GM23338 (cell line): ENCODE measurements around the gene DIAPH1. TPM values are rescaled to one million over a fixed set of nuclear protein-coding genes. Genes with fewer than 3 reads are reported as not detected.
A peak's percentile ranks its signal among the peaks of the same experiment; 100 is the strongest.

Source experiments
- ATAC-seq: fragments of 200-7000 bp; cut with Tn5 transposase; 3 replicates; pipeline ENCODE4 v1.9.1; 2020
- DNase-seq: peaks from one replicate; pipeline ENCODE4 v3.0.0-alpha.2; 2015; ENCODE audit warnings: low spot score
- H2AFZ ChIP-seq: fragments of 200-600 bp; sonication (generic); 2 replicates; pipeline ENCODE4 v1.8.0; 2016; ENCODE audit warnings: antibody characterized with exemption, mild to moderate bottlenecking, moderate library complexity
- H3F3A ChIP-seq: fragments of 200-600 bp; sonication (generic); replicated peaks from 2 replicates; pipeline ENCODE4 v1.8.0; 2017; ENCODE audit warnings: antibody characterized with exemption, mixed run types, low read depth
- H3K27ac ChIP-seq: fragments of 200-600 bp; sonication (generic); 2 replicates; pipeline ENCODE4 v1.6.1; 2016; ENCODE audit warnings: low read depth
- H3K27me3 ChIP-seq: fragments of 200-600 bp; sonication (generic); 2 replicates; pipeline ENCODE4 v1.8.0; 2016; ENCODE audit warnings: mild to moderate bottlenecking, mixed run types, moderate library complexity; ENCODE audit not compliant: insufficient read depth
- H3K36me3 ChIP-seq: fragments of 200-600 bp; sonication (generic); 2 replicates; pipeline ENCODE4 v1.8.0; 2016; ENCODE audit warnings: mild to moderate bottlenecking; ENCODE audit not compliant: insufficient read depth
- H3K4me1 ChIP-seq: fragments of 200-600 bp; sonication (generic); 2 replicates; pipeline ENCODE4 v1.8.0; 2016; ENCODE audit warnings: mild to moderate bottlenecking, moderate library complexity; ENCODE audit not compliant: insufficient read depth
- H3K4me2 ChIP-seq: fragments of 200-600 bp; sonication (generic); 2 replicates; pipeline ENCODE4 v1.7.1; 2017; ENCODE audit warnings: mixed run types
- H3K4me3 ChIP-seq: fragments of 200-600 bp; sonication (generic); 2 replicates; pipeline ENCODE4 v1.6.1; 2016; ENCODE audit warnings: mixed run types
- H3K79me2 ChIP-seq: fragments of 200-600 bp; sonication (generic); replicated peaks from 2 replicates; pipeline ENCODE4 v1.8.0; 2017; ENCODE audit warnings: mild to moderate bottlenecking; ENCODE audit not compliant: insufficient read depth
- H3K9me2 ChIP-seq: fragments of 200-600 bp; sonication (generic); 2 replicates; pipeline ENCODE4 v1.8.0; 2017; ENCODE audit not compliant: insufficient read depth
- H4K20me1 ChIP-seq: fragments of 200-600 bp; sonication (generic); replicated peaks from 2 replicates; pipeline ENCODE4 v1.8.0; 2017; ENCODE audit warnings: mild to moderate bottlenecking; ENCODE audit not compliant: insufficient read depth
- H3K27ac Mint-ChIP-seq: 2 replicates; pipeline ENCODE4 v1.8.0; 2020; ENCODE audit warnings: inconsistent platforms, mild to moderate bottlenecking, moderate library complexity, mixed read lengths
- H3K27me3 Mint-ChIP-seq: 3 replicates; pipeline ENCODE4 v1.8.0; 2022; ENCODE audit warnings: low read depth, mild to moderate bottlenecking, moderate library complexity, mixed read lengths, inconsistent platforms; ENCODE audit not compliant: insufficient read depth, poor library complexity
- H3K36me3 Mint-ChIP-seq: 3 replicates; pipeline ENCODE4 v1.8.0; 2021; ENCODE audit warnings: low read depth, mild to moderate bottlenecking, inconsistent platforms, moderate library complexity, mixed read lengths
- H3K4me1 Mint-ChIP-seq: 3 replicates; pipeline ENCODE4 v1.8.0; 2020; ENCODE audit warnings: mild to moderate bottlenecking, inconsistent platforms, mixed read lengths
- H3K4me3 Mint-ChIP-seq: 3 replicates; pipeline ENCODE4 v1.8.0; 2021; ENCODE audit warnings: moderate library complexity, mild to moderate bottlenecking, inconsistent platforms, mixed read lengths
- H3K9me3 Mint-ChIP-seq: 3 replicates; pipeline ENCODE4 v1.8.0; 2020; ENCODE audit warnings: moderate library complexity, mild to moderate bottlenecking, inconsistent platforms, mixed read lengths
- CREB1 ChIP-seq: fragments of 250-450 bp; sonication (Bioruptor Pico); IDR thresholded peaks from 2 replicates; pipeline ENCODE4 v1.5.0; 2020; ENCODE audit warnings: low read depth, mild to moderate bottlenecking, moderate library complexity
- NANOG ChIP-seq: IDR thresholded peaks from 2 replicates; pipeline ENCODE4 v1.6.1; 2016; ENCODE audit warnings: antibody characterized with exemption, borderline replicate concordance
- POLR2AphosphoS5 ChIP-seq: IDR thresholded peaks from 2 replicates; pipeline ENCODE4 v1.6.1; 2016; ENCODE audit warnings: antibody characterized with exemption, low read depth
- REST ChIP-seq: IDR thresholded peaks from one replicate; pipeline ENCODE4 v1.6.1; 2018; ENCODE audit warnings: antibody characterized with exemption; ENCODE audit not compliant: unreplicated experiment
- ZNF114 ChIP-seq: fragments of 250-450 bp; sonication (Bioruptor Pico); IDR thresholded peaks from 2 replicates; pipeline ENCODE4 v1.5.0; 2020; ENCODE audit warnings: mild to moderate bottlenecking, moderate library complexity
- ZNF331 ChIP-seq: fragments of 250-450 bp; sonication (Bioruptor Pico); IDR thresholded peaks from 2 replicates; pipeline ENCODE4 v1.5.0; 2020; ENCODE audit warnings: low read depth, mild to moderate bottlenecking, moderate library complexity
- polyA plus RNA-seq: library from polyadenylated mRNA; unstranded; fragments of >200 nt; fragmentation: Nextera tagmentation; extraction: Ambion mirVana; gene quantifications from 2 replicates; pipeline ENCODE4 v1.2.1, GENCODE V29; 2016
- total RNA-seq: library from RNA; depleted of rRNA; stranded (reverse); fragments of >200 nt; shearing (Covaris generic); gene quantifications from 2 replicates; pipeline ENCODE4 v1.2.3, GENCODE V29; 2014
- TF ChIP-seq, protein P1 (sequence below): fragments of 250-450 bp; sonication (Bioruptor Pico); IDR thresholded peaks from 2 replicates; pipeline ENCODE4 v1.5.0; 2020; ENCODE audit warnings: mild to moderate bottlenecking, moderate library complexity

DIAPH1 gene
- total and polyA plus RNA-seq, 2 experiments from 2014 or later: 42.9 to 104 TPM

DNA sequence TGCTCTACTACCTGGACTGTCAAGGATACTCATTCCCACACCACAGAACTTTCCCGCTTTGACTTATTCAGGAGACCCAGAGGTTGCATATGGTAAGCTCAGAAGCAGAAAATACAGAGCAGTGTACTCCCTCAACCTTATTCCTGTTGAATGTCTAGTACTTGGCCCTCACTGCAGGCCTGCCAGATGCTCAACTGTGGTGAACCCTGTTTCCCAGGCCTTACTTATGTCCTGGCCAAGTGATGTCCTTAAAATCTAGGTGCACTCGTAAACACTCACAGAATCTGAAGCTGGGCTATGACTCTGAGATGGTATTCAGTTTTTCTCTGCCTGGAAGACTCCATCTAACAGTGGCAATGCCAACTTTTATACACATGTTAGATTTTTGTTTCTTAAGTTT is 21.0 kb downstream of the DIAPH1 start (continued):
- TF ChIP-seq, protein P1, sequence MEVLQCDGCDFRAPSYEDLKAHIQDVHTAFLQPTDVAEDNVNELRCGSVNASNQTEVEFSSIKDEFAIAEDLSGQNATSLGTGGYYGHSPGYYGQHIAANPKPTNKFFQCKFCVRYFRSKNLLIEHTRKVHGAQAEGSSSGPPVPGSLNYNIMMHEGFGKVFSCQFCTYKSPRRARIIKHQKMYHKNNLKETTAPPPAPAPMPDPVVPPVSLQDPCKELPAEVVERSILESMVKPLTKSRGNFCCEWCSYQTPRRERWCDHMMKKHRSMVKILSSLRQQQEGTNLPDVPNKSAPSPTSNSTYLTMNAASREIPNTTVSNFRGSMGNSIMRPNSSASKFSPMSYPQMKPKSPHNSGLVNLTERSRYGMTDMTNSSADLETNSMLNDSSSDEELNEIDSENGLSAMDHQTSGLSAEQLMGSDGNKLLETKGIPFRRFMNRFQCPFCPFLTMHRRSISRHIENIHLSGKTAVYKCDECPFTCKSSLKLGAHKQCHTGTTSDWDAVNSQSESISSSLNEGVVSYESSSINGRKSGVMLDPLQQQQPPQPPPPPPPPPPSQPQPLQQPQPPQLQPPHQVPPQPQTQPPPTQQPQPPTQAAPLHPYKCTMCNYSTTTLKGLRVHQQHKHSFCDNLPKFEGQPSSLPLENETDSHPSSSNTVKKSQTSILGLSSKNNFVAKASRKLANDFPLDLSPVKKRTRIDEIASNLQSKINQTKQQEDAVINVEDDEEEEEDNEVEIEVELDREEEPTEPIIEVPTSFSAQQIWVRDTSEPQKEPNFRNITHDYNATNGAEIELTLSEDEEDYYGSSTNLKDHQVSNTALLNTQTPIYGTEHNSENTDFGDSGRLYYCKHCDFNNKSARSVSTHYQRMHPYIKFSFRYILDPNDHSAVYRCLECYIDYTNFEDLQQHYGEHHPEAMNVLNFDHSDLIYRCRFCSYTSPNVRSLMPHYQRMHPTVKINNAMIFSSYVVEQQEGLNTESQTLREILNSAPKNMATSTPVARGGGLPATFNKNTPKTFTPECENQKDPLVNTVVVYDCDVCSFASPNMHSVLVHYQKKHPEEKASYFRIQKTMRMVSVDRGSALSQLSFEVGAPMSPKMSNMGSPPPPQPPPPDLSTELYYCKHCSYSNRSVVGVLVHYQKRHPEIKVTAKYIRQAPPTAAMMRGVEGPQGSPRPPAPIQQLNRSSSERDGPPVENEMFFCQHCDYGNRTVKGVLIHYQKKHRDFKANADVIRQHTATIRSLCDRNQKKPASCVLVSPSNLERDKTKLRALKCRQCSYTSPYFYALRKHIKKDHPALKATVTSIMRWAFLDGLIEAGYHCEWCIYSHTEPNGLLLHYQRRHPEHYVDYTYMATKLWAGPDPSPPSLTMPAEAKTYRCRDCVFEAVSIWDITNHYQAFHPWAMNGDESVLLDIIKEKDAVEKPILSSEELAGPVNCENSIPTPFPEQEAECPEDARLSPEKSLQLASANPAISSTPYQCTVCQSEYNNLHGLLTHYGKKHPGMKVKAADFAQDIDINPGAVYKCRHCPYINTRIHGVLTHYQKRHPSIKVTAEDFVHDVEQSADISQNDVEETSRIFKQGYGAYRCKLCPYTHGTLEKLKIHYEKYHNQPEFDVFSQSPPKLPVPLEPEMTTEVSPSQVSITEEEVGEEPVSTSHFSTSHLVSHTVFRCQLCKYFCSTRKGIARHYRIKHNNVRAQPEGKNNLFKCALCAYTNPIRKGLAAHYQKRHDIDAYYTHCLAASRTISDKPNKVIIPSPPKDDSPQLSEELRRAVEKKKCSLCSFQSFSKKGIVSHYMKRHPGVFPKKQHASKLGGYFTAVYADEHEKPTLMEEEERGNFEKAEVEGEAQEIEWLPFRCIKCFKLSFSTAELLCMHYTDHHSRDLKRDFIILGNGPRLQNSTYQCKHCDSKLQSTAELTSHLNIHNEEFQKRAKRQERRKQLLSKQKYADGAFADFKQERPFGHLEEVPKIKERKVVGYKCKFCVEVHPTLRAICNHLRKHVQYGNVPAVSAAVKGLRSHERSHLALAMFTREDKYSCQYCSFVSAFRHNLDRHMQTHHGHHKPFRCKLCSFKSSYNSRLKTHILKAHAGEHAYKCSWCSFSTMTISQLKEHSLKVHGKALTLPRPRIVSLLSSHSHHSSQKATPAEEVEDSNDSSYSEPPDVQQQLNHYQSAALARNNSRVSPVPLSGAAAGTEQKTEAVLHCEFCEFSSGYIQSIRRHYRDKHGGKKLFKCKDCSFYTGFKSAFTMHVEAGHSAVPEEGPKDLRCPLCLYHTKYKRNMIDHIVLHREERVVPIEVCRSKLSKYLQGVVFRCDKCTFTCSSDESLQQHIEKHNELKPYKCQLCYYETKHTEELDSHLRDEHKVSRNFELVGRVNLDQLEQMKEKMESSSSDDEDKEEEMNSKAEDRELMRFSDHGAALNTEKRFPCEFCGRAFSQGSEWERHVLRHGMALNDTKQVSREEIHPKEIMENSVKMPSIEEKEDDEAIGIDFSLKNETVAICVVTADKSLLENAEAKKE: no peak
- TF ChIP-seq ZNF114 (CRISPR knock-in tag) (no peak), POLR2AphosphoS5 (no peak)

- H3K27ac Mint-ChIP-seq: no peak overlapping the region
- no peaks in the 10 kb centered on the region for H3K36me3 ChIP-seq
- no peak overlapping the region for H3K4me3 Mint-ChIP-seq
- H3K27me3 Mint-ChIP-seq: peaks cover 2% of the 10 kb centered on the region
- no peaks in the 10 kb centered on the region for H3K36me3 Mint-ChIP-seq
- H3K27ac ChIP-seq: peak overlapping the region; percentile 63; the same call in 1 of the 2 replicates
- no peaks in the 10 kb centered on the region for H3K4me1 ChIP-seq
- ATAC-seq: no peak
- DNase-seq: no peak
- H3K4me1 Mint-ChIP-seq: peaks cover 4% of the 10 kb centered on the region; the same call in 1 of the 3 replicates
- H3K4me2 ChIP-seq: no peak overlapping the region
- 0 out of 2 replicates have a peak, but pooled peaks cover 4% of the 10 kb centered on the region for H3F3A ChIP-seq
- H3K9me3 Mint-ChIP-seq: no peaks in the 10 kb centered on the region
- TF ChIP-seq REST: no peak
- TF ChIP-seq NANOG: no peak
- no peak for TF ChIP-seq ZNF331 (CRISPR knock-in tag)
- TF ChIP-seq CREB1 (CRISPR knock-in tag): no peak
- no peak for TF ChIP-seq ZNF114 (CRISPR knock-in tag)
- no peaks in the 10 kb centered on the region for H3K9me2 ChIP-seq
- H3K79me2 ChIP-seq: peaks cover 79% of the 10 kb centered on the region
- H4K20me1 ChIP-seq: peaks cover 25% of the 10 kb centered on the region
- no peak overlapping the region for H2AFZ ChIP-seq
- H3K27me3 ChIP-seq: no peaks in the 10 kb centered on the region
- no peak overlapping the region for H3K4me3 ChIP-seq
Measured at GRCh38 chr5:141597394-141597793, 21.4 kb downstream of the DIAPH1 start.
